ENCODE results near the gene PRG3. TPM values are rescaled to one million over a fixed set of nuclear protein-coding genes. Genes with fewer than 3 reads are reported as not detected.

Gene PRG3
- total and polyA plus RNA-seq, 4 donors = 0.55 to 1.1 TPM; not detected in 2

- no peak for DNase-seq (ENCODE audit: low read depth in 4 of 6, low spot score in 6 of 6)
- no peaks in the 10 kb centered on the region for H3K9me3 ChIP-seq (ENCODE audit: control insufficient read depth, insufficient read depth, low read length)
- H3K36me3 ChIP-seq (ENCODE audit: control insufficient read depth, insufficient read depth, low read length) = peaks cover 5% of the 10 kb centered on the region
- H3K27me3 ChIP-seq (ENCODE audit: control insufficient read depth, insufficient read depth, low read length) = peaks cover 2% of the 10 kb centered on the region
- H3K27ac ChIP-seq (ENCODE audit: low read depth, low read length) = no peak overlapping the region
- 40% methylated on average over 2 of the region's 6 CpGs for WGBS (ENCODE audit: insufficient coverage)
- no peak overlapping the region for H3K4me3 ChIP-seq (ENCODE audit: low read depth, low read length)
- H3K4me1 ChIP-seq (ENCODE audit: control insufficient read depth, insufficient read depth, low read length) = peaks cover 11% of the 10 kb centered on the region
Measured at GRCh38 chr11:57402188-57403002, 21.4 kb upstream of the PRG3 start.

DNA sequence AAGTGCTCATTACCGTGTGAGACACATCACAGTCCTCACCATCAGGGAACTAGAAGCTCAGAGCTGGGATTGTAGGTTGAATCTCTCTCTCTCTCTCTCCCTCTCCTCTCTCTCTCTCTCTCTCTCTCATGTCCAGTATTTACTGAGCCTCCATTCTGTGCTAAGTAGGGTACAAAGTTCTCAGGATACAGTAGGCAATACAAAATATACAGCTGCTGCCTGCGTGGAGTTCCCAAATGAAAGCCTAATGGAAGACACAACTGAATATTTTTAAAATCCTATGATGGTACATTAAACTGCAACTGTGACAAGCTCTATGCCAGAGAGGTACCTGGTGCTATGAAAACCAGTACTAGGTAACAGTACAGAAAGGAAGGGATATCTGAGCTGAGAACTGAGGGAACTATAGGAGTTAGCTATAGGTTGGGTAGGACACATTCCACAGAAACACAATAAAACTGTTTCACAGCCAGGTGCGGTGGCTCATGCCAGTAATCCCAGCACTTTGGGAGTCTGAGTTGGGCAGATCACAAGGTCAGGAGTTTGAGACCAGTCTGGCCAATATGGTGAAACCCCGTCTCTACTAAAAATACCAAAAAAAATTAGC, 19.1 kb upstream of the PRG3 start:
- H3K4me3 ChIP-seq (ENCODE audit: low read depth, low read length) = no peak overlapping the region
- peaks cover 2% of the 10 kb centered on the region for H3K27me3 ChIP-seq (ENCODE audit: control insufficient read depth, insufficient read depth, low read length)
- no peaks in the 10 kb centered on the region for H3K4me1 ChIP-seq (ENCODE audit: control insufficient read depth, insufficient read depth, low read length)
- no peaks in the 10 kb centered on the region for H3K9me3 ChIP-seq (ENCODE audit: control insufficient read depth, insufficient read depth, low read length)
- no peaks in the 10 kb centered on the region for H3K36me3 ChIP-seq (ENCODE audit: control insufficient read depth, insufficient read depth, low read length)
- no peak overlapping the region for H3K27ac ChIP-seq (ENCODE audit: low read depth, low read length)
- no peak for DNase-seq (ENCODE audit: low read depth in 4 of 6, low spot score in 6 of 6)
- 83% methylated on average over 1 of the region's 4 CpGs for WGBS (ENCODE audit: insufficient coverage)

DNA sequence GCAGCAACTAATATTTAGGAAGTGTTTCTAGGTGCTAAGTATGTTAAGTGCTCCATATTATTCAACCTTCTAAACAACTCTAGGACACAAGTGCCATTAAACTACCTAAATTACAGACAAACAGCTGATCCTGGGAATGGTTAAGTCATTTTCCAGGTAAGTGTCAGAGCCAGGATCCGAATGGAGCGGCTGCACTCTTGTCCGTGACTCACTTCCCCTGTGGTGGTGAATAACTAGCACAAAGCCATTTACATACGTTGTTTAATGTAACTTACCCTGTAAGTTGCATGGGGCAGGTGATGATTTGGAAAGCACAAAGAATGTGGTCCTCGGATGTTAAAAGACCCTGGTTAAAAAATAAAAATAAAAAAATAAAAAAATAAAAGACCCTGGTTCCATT, 18.3 kb upstream of the PRG3 start:
- H3K4me1 ChIP-seq (ENCODE audit: control insufficient read depth, insufficient read depth, low read length) = no peaks in the 10 kb centered on the region
- H3K36me3 ChIP-seq (ENCODE audit: control insufficient read depth, insufficient read depth, low read length) = no peaks in the 10 kb centered on the region
- WGBS (ENCODE audit: insufficient coverage) = no CpG with 5 or more reads among the region's 5 CpGs
- DNase-seq (ENCODE audit: low read depth in 4 of 6, low spot score in 6 of 6) = no peak
- no peaks in the 10 kb centered on the region for H3K9me3 ChIP-seq (ENCODE audit: control insufficient read depth, insufficient read depth, low read length)
- no peak overlapping the region for H3K27ac ChIP-seq (ENCODE audit: low read depth, low read length)
- H3K4me3 ChIP-seq (ENCODE audit: low read depth, low read length) = no peak overlapping the region
- H3K27me3 ChIP-seq (ENCODE audit: control insufficient read depth, insufficient read depth, low read length) = peaks cover 2% of the 10 kb centered on the region

DNA sequence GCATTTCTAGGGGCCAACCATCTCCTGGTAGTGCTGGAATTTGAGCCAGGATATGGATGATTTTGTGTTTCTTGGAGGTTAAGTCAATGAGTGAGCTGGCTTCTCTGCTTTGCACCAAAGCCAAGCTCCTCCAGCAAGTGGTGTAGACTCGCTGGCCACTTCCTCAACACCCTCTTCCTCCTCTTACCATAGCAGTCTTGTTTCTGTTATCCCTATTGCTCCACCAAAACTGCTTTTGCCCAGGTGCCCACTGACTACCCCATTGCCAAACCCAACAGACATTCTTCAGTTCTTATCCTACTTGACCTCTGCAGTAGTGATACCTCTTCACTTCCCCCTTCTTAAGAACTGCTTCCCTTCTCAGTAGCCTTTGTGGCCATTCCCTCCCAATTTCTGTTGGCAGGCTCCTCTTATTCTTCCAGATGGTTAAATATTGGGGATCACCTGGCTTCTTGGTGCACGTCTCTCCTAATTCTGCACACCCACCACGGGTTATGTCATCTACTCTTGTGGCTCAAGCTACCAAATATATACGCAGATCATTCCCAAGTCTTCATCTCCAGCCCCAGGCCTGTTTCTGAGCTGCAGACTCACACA, 16.5 kb upstream of the PRG3 start:
- H3K36me3 ChIP-seq (ENCODE audit: control insufficient read depth, insufficient read depth, low read length) = no peaks in the 10 kb centered on the region
- H3K9me3 ChIP-seq (ENCODE audit: control insufficient read depth, insufficient read depth, low read length) = no peaks in the 10 kb centered on the region
- no peak overlapping the region for H3K4me3 ChIP-seq (ENCODE audit: low read depth, low read length)
- H3K27me3 ChIP-seq (ENCODE audit: control insufficient read depth, insufficient read depth, low read length) = peaks cover 2% of the 10 kb centered on the region
- H3K27ac ChIP-seq (ENCODE audit: low read depth, low read length) = no peak overlapping the region
- 93% methylated on average over 3 of the region's 4 CpGs for WGBS (ENCODE audit: insufficient coverage)
- no peak for DNase-seq (ENCODE audit: low read depth in 4 of 6, low spot score in 6 of 6)
- no peaks in the 10 kb centered on the region for H3K4me1 ChIP-seq (ENCODE audit: control insufficient read depth, insufficient read depth, low read length)

- Histone ChIP-seq H3K27ac (ENCODE audit: low read depth, low read length) (no peak overlapping the region), H3K9me3 (ENCODE audit: control insufficient read depth, insufficient read depth, low read length) (no peaks in the 10 kb centered on the region), H3K4me3 (ENCODE audit: low read depth, low read length) (no peak overlapping the region), H3K27me3 (ENCODE audit: control insufficient read depth, insufficient read depth, low read length) (peaks cover 2% of the 10 kb centered on the region), H3K4me1 (ENCODE audit: control insufficient read depth, insufficient read depth, low read length) (no peaks in the 10 kb centered on the region), H3K36me3 (ENCODE audit: control insufficient read depth, insufficient read depth, low read length) (no peaks in the 10 kb centered on the region)
- WGBS (ENCODE audit: insufficient coverage) = no CpG with 5 or more reads among the region's 2 CpGs
- DNase-seq (ENCODE audit: low read depth in 4 of 6, low spot score in 6 of 6) = no peak
Measured at GRCh38 chr11:57396744-57397143, 15.8 kb upstream of the PRG3 start.

DNA sequence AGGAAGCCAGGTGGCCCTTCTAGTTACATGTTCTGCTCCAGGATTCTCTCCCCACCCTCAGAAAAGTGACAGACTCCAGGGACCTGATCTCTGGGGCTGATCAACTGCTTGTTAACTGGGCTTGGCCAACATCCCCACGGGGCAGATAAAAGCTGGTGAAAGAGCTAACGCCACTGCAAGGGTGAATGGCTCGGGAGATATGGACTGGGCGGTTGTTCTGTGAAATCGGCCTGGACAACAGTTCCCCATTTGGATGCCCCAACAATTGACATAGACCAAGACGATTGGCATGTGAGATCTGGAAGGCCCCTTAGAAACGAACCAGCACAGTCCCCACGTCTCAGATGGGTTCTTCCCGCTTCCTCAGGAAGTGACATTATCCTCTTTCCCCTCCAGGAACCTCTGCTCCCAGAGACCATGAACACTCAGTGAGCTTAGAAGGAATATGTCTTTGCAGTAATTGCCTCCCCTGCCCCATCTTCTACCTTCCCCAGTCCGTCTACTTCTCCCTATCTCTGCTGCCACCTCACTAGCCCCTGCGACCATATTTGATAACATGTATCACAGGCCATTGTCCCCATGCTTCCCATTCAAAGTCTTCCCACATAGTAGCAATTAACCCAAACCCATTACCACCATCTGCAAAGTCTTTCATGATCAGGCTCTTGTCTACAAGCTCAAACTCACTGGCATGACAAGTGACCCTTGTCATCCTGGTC, 15.1 kb upstream of the PRG3 start:
- 93% methylated on average over 9 of the region's 11 CpGs for WGBS (ENCODE audit: insufficient coverage)
- Histone ChIP-seq H3K4me3 (ENCODE audit: low read depth, low read length) (no peak overlapping the region), H3K4me1 (ENCODE audit: control insufficient read depth, insufficient read depth, low read length) (no peaks in the 10 kb centered on the region), H3K27me3 (ENCODE audit: control insufficient read depth, insufficient read depth, low read length) (peaks cover 2% of the 10 kb centered on the region), H3K36me3 (ENCODE audit: control insufficient read depth, insufficient read depth, low read length) (no peaks in the 10 kb centered on the region), H3K9me3 (ENCODE audit: control insufficient read depth, insufficient read depth, low read length) (no peaks in the 10 kb centered on the region), H3K27ac (ENCODE audit: low read depth, low read length) (no peak overlapping the region)
- DNase-seq (ENCODE audit: low read depth in 4 of 6, low spot score in 6 of 6) = no peak

DNA sequence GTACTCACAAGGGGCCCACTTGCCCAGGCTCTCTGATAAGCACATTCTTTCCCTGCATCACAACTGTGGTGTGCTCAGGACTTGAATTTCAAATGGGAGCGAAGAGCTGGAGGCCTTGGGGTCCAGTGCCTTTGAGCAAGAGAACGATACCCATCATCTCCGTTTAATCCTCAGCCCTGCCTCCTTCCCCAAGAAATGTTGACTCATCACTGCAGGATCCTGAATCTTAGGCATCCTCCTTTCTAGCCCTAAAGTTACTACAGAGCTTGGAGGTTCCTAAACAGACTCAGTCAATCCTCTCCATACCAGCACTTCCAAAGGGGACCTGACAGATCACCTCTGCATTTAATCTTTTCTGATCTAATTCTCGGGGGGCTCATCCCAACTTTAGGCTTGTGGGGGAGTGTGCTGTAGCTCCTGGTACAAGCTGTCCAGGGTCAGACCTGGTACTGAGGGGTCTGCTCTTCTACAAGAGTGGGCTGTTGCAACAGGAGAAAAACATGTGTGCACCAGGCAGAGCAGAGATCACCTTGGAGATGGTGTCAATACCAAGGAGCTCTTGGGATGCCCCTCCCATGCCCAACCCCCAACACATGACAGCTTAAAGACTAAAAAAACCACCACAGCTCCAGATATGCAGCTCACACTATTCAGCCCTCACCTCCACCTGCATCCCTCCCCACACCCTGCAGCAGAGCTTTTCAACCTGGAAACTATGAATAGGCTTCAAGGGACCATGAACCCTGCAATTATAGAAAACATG, 13.4 kb upstream of the PRG3 start:
- DNase-seq (ENCODE audit: low read depth in 4 of 6, low spot score in 6 of 6) = no peak
- 60% methylated on average over 3 of the region's 4 CpGs for WGBS (ENCODE audit: insufficient coverage)
- Histone ChIP-seq H3K4me1 (ENCODE audit: control insufficient read depth, insufficient read depth, low read length) (no peaks in the 10 kb centered on the region), H3K27ac (ENCODE audit: low read depth, low read length) (no peak overlapping the region), H3K36me3 (ENCODE audit: control insufficient read depth, insufficient read depth, low read length) (no peaks in the 10 kb centered on the region), H3K9me3 (ENCODE audit: control insufficient read depth, insufficient read depth, low read length) (no peaks in the 10 kb centered on the region), H3K4me3 (ENCODE audit: low read depth, low read length) (no peak overlapping the region), H3K27me3 (ENCODE audit: control insufficient read depth, insufficient read depth, low read length) (peaks cover 2% of the 10 kb centered on the region)

DNA sequence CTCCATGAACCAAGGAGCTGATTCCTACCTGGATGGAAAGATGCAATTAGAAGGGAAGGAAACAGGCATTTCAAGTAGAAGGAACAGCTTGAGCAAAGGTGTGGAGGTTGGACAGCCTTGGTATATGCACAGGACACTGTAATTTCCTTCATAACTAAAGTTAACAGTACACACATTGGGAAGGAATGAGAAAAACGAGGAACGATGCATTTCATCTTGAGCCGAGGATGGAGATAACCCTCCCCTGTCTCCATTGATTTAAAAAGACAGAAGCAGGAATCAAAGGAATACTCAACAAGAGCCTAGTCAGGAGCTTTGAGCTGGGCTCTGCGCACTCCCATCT, 11.8 kb upstream of the PRG3 start:
- H3K27ac ChIP-seq (ENCODE audit: low read depth, low read length) = no peak overlapping the region
- WGBS (ENCODE audit: insufficient coverage) = 89% methylated on average over 3 of the region's 4 CpGs
- H3K9me3 ChIP-seq (ENCODE audit: control insufficient read depth, insufficient read depth, low read length) = no peaks in the 10 kb centered on the region

GRCh38 chr11:57392066-57392762, 11.3 kb upstream of the PRG3 start:
- no peaks in the 10 kb centered on the region for H3K9me3 ChIP-seq (ENCODE audit: control insufficient read depth, insufficient read depth, low read length)
- no peaks in the 10 kb centered on the region for H3K36me3 ChIP-seq (ENCODE audit: control insufficient read depth, insufficient read depth, low read length)
- DNase-seq (ENCODE audit: low read depth in 4 of 6, low spot score in 6 of 6) = no peak
- H3K4me3 ChIP-seq (ENCODE audit: low read depth, low read length) = no peak overlapping the region
- no peak overlapping the region for H3K27ac ChIP-seq (ENCODE audit: low read depth, low read length)
- H3K27me3 ChIP-seq (ENCODE audit: control insufficient read depth, insufficient read depth, low read length) = no peaks in the 10 kb centered on the region
- 100% methylated on average over 1 of the region's 8 CpGs for WGBS (ENCODE audit: insufficient coverage)
- peaks cover 5% of the 10 kb centered on the region for H3K4me1 ChIP-seq (ENCODE audit: control insufficient read depth, insufficient read depth, low read length)

More for the DNA sequence above, 11.8 kb upstream of the PRG3 start:
- Histone ChIP-seq H3K27me3 (ENCODE audit: control insufficient read depth, insufficient read depth, low read length) (peaks cover 2% of the 10 kb centered on the region), H3K4me3 (ENCODE audit: low read depth, low read length) (no peak overlapping the region), H3K4me1 (ENCODE audit: control insufficient read depth, insufficient read depth, low read length) (peaks cover under 1% of the 10 kb centered on the region), H3K36me3 (ENCODE audit: control insufficient read depth, insufficient read depth, low read length) (no peaks in the 10 kb centered on the region)
- DNase-seq (ENCODE audit: low read depth in 4 of 6, low spot score in 6 of 6) = no peak

Measured in spinal cord (tissue), 10 donors.